ENCODE results near the gene MOB3B.

Gene MOB3B

GRCh38 chr9:27282269-27282668 lies 247.3 kb downstream of the MOB3B start:
- ChIA-PET CTCF (interaction anchor here (0.6 to 1.9 kb wide), 2 partner anchors 12 to 23 kb away, joined by 3 to 5 read pairs; no protein-coding TSS in a partner anchor), POLR2A (interaction anchor here (0.5 kb wide), 1 partner anchor 34 kb away, joined by 4 read pairs; no protein-coding TSS in a partner anchor)
- Histone ChIP-seq H3K4me3 (ENCODE audit: low read depth, low read length) (no peak overlapping the region), H3K4me1 (ENCODE audit: control insufficient read depth, insufficient read depth, low read length) (no peaks in the 10 kb centered on the region), H3K36me3 (ENCODE audit: control insufficient read depth in 2 of 2, insufficient read depth in 1 of 2, low read length in 2 of 2) (no peaks in the 10 kb centered on the region), H3K9me3 (ENCODE audit: control insufficient read depth, insufficient read depth, low read depth, low read length) (no peaks in the 10 kb centered on the region), H3K27ac (ENCODE audit: extremely low read depth, low read depth, low read length) (no peak overlapping the region)
- TF ChIP-seq ZNF16 (tag by site-specific recombination; IDR thresholded peaks at IDR 0.05; ENCODE audit: low read depth) (no peak), ZNF624 (tag by site-specific recombination; IDR thresholded peaks at IDR 0.05) (no peak), ZNF677 (tag by site-specific recombination; IDR thresholded peaks at IDR 0.05) (no peak), ZNF521 (tag by site-specific recombination; IDR thresholded peaks at IDR 0.05) (no peak), ZNF558 (tag by site-specific recombination; IDR thresholded peaks at IDR 0.05) (no peak), ZNF707 (tag by site-specific recombination; IDR thresholded peaks at IDR 0.05) (no peak), ZNF560 (tag by site-specific recombination; IDR thresholded peaks at IDR 0.05; ENCODE audit: borderline replicate concordance) (no peak), ZNF473 (tag by site-specific recombination; IDR thresholded peaks at IDR 0.05) (no peak), ZNF37A (tag by site-specific recombination; IDR thresholded peaks at IDR 0.05) (no peak), ZSCAN18 (tag by site-specific recombination; IDR thresholded peaks at IDR 0.05) (no peak), ZNF433 (tag by site-specific recombination; IDR thresholded peaks at IDR 0.05; ENCODE audit: low read depth) (no peak)

- POLR2A ChIA-PET: no interaction called here
- no peak overlapping the region for H3K27ac ChIP-seq (ENCODE audit: extremely low read depth, low read depth, low read length)
- H3K4me1 ChIP-seq (ENCODE audit: control insufficient read depth, insufficient read depth, low read length): no peaks in the 10 kb centered on the region
- CTCF ChIA-PET: interaction anchor here (0.7 to 2.6 kb wide), 2 partner anchors 33 to 236 kb away, joined by 3 to 8 read pairs; no protein-coding TSS in a partner anchor
- H3K9me3 ChIP-seq (ENCODE audit: control insufficient read depth, insufficient read depth, low read depth, low read length): no peaks in the 10 kb centered on the region
- no peak for TF ChIP-seq ZNF324 (tag by site-specific recombination; IDR thresholded peaks at IDR 0.05)
- TF ChIP-seq ZNF501 (tag by site-specific recombination; IDR thresholded peaks at IDR 0.05): no peak
- no peak for TF ChIP-seq ATF2 (tag by site-specific recombination; IDR thresholded peaks at IDR 0.05; ENCODE audit: low read depth)
- no peak for TF ChIP-seq ZNF274 (IDR thresholded peaks at IDR 0.05; ENCODE audit: low read length)
- no peak for TF ChIP-seq ZNF274 (tag by site-specific recombination; IDR thresholded peaks at IDR 0.05; ENCODE audit: borderline replicate concordance)
- no peak overlapping the region for H3K4me3 ChIP-seq (ENCODE audit: low read depth, low read length)
- no peaks in the 10 kb centered on the region for H3K36me3 ChIP-seq (ENCODE audit: control insufficient read depth in 2 of 2, insufficient read depth in 1 of 2, low read length in 2 of 2)
Measured at GRCh38 chr9:27280860-27281259, 248.8 kb downstream of the MOB3B start.

GRCh38 chr9:27280249-27280648 lies 249.4 kb downstream of the MOB3B start:
- H3K4me3 ChIP-seq (ENCODE audit: low read depth, low read length): no peak overlapping the region
- no peak overlapping the region for H3K27ac ChIP-seq (ENCODE audit: extremely low read depth, low read depth, low read length)
- no peaks in the 10 kb centered on the region for H3K9me3 ChIP-seq (ENCODE audit: control insufficient read depth, insufficient read depth, low read depth, low read length)
- TF ChIP-seq ZSCAN16 (tag by site-specific recombination; IDR thresholded peaks at IDR 0.05) (no peak), ZFHX2 (tag by site-specific recombination; conservative IDR thresholded peaks at IDR 0.05) (peak; percentile 30; the same call in 1 of the 2 replicates), ZNF146 (tag by site-specific recombination; IDR thresholded peaks at IDR 0.05) (no peak)
- ChIA-PET POLR2A (no interaction called here), CTCF (interaction anchor here (0.7 to 2.6 kb wide), 3 partner anchors 32 to 114 kb away, joined by 5 to 8 read pairs (median 6); no protein-coding TSS in a partner anchor)
- H3K4me1 ChIP-seq (ENCODE audit: control insufficient read depth, insufficient read depth, low read length): no peaks in the 10 kb centered on the region
- H3K36me3 ChIP-seq (ENCODE audit: control insufficient read depth in 2 of 2, insufficient read depth in 1 of 2, low read length in 2 of 2): no peaks in the 10 kb centered on the region

Data from HEK293 (cell line).